Ammon's horn (tissue), 1 donor: Measurements from ENCODE around the gene AOPEP.

ENCODE experiments used
- DNase-seq: peaks from one replicate; pipeline ENCODE4 v3.0.0-alpha.2; 2016; ENCODE audit warnings: low spot score

AOPEP gene

GRCh38 chr9:95083086-95083768 lies 356.7 kb downstream of the AOPEP start:
- no peak for DNase-seq

- no peak for DNase-seq
These were observed 357.9 kb downstream of the AOPEP start for GRCh38 chr9:95084254-95084934.

DNA sequence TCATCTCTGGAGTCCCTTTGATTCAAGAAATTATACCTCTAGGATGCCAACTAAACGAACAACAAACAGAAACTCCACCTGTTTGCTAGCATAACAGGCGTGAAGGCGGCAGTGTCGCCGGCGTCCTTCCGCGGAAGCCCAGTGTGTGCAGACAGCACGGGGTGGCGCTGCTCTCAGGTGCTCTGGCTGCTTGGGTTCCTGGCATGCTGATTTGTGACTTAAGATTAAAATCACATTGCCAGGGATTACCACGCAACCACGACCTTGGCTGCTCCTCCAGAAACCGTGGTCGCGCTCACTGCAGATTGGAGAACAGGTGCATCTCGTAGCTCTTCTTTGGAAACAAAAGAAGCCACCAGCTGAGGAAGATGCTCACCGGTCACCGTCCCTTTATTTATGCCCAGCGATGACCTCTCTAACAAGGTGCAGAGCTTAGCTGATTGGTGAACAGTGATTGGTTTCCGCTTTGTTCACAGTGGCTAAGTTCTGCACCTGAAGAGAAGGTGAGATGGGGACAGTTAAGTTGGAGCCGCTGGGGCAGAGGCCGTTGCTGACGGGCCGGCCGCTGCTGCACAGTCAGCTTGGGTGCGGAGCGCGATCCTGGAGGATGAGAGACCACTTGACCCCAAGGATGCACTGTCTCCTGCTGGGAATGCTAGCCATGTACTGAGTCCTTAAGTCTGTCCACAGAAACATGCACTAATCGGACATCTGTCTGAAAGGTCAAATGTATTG lies 358.7 kb downstream of the AOPEP start:
- no peak for DNase-seq

- no peak for DNase-seq
These were observed 359.5 kb downstream of the AOPEP start for GRCh38 chr9:95085861-95086563.

DNA sequence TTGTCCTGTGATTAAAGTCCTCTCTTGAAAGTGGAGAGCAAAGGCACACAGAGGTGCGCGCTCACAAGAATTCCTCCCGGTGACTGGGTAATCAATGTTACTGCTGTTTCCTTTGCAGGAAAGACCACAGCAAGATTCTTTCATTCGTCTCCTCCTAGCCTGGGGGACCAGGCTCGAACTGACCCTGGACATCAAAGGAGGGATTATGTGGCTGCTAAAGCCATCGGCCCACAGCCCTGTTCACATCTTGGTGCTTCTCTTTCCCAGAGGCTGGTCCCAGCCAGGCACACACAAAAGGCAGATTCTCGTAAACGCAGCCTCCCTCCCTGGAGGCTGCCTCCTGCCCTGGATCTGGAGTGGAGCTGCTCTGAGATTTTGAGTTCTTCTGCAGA lies 360.1 kb downstream of the AOPEP start:
- DNase-seq, result no peak

DNA sequence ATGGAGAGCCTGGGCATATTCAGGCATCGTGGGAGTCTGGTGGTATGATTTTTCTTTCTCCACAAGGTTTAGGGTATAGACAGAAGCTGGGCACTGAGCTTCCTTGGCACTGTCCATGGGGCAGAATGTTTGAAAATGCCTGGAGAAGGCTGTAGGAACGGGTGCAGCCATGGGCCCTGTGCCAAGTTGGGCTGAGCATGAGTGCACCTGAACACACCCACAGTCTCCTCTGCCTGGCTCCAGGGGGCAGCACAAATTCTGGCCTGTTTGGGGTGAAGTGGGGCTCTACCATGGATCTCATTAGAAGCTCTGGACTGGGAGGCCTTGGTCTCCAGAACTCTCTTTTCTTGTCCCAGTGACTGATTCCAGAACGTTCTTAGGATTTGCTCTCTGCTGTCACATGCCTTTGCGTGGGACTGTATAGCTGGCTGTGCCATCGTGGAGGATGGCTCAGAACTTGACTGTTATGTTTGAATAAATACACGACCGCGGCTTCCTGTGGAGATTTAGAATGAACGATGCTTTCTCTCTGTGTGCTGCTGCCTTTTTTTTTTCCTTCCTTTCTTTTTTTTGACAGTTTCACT lies 361.3 kb downstream of the AOPEP start:
- DNase-seq, result no peak

DNA sequence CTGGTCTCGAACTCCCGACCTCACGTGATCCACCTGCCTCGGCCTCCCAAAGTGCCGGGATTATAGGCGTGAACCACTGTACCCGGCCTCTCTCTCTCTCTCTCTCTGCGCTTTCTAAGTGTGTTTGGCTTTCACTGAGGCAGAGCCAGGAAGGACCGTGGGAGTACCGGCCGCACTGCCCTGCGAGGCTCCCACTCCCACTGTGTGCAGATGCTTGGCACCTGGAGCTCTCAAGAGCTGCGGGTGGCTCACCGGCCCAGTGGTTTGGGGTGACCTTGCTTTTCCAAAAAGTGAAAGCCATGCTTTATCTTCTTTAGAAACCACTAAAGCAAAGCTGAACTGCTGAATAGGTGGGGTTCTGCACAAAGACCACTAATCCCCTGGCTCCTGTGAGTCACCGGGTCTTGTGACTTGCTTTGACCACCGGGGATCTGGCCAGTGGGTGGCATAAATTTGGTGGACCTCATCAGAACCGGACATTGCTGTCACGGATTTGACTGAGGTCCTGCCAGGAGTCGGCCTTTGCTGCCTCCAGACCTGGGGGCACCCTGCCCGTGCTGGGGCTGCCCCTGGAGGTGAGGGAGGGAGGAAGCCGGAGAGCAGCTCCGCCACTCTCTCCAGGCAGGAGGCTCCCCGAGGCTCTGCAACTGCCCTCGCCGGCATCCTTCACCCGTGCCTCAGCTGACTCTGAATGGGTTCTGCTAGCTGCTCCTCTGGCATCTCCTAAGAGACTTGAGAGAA lies 362.1 kb downstream of the AOPEP start:
- DNase-seq, result no peak

GRCh38 chr9:95089257-95090022 lies 362.9 kb downstream of the AOPEP start:
- no peak for DNase-seq

GRCh38 chr9:95090023-95090791 lies 363.7 kb downstream of the AOPEP start:
- DNase-seq, result no peak

DNA sequence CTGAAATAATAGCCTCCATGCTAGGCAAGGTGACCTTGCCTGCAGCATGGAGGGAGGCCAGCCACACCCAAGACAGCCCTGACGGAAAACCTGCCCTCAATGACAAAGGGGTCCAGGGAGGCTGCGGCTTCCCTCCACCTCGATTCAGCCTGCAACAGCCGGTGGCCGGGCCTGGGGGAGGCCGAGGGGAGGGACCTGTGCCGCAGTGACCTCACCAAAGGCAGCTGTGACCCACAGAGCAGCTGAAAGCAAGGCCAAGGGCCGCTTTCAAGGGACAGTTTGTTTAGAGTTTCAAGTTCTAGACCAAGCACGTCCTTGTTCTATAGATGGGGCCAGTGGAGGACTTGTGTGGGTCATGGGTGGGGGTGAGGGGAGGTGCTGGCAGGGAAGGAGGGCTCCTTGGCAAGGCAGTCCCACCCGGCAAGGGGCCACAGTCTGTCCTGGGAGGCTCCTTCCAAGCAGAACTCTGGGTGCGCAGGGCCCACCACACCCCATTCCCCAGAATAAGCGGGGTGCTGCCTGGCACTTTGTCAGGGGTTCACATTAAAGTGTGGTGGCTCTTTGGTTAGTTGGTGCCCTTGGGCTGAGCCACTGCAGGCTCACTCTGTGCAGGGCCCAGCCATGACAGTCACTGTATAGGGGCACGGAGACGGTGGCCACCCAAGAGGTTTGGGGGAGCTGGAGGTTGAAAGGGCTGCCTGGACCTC lies 364.5 kb downstream of the AOPEP start:
- no peak for DNase-seq

DNA sequence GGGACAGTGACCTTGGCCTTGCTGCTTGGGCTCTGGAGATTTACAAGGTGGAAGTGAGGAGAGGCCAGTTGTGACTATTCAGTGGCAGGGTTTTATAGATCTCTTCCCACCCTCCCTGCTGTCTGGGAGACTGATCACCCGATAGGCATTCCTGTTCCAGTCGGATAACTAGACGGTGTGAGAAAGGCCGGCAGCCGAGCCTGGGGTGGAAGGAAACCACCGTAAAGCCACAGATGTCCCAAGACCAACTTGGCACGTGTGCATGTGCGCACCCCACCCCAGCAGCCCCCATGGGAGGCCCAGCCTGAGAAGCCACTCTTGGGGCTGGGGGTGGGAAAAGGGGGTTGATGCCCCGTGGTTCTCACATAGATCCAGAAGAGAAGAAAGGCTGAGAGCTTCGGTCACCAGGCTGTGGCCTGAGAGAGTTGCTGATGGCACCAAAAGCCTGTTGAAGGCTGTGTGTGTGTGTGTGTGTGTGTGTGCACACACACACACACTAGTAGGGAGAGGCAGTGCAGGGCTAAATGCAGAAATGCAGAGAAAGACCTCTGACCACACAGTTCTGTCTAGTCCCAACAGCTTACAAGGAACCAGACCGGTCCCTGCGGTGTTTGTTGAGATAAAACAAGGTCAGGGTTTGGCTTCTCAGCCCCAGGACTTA lies 365.2 kb downstream of the AOPEP start:
- no peak for DNase-seq

GRCh38 chr9:95092262-95093072 lies 366.0 kb downstream of the AOPEP start:
- DNase-seq, result no peak

DNA sequence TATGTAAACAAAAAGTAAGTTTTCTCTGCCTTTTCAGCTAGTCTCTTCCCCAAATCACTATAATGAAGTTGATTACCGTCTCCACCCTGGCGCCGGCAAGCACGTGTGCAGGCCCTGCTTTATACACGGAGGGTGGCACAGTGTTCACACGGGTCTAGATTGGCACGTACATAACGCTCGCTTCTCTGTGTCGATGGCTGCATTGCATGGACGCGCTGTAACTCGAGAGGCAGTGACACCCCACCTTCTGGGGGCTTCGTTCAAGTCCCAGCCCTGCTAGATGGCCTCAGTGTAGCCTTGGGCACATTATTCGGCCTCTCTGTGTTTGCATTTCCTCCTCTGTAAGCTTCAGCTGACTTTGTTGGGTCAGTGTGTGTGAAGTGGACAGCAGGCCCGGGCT lies 367.1 kb downstream of the AOPEP start:
- no peak for DNase-seq

- DNase-seq, result no peak
These were observed 367.5 kb downstream of the AOPEP start for GRCh38 chr9:95094002-95094401.

DNA sequence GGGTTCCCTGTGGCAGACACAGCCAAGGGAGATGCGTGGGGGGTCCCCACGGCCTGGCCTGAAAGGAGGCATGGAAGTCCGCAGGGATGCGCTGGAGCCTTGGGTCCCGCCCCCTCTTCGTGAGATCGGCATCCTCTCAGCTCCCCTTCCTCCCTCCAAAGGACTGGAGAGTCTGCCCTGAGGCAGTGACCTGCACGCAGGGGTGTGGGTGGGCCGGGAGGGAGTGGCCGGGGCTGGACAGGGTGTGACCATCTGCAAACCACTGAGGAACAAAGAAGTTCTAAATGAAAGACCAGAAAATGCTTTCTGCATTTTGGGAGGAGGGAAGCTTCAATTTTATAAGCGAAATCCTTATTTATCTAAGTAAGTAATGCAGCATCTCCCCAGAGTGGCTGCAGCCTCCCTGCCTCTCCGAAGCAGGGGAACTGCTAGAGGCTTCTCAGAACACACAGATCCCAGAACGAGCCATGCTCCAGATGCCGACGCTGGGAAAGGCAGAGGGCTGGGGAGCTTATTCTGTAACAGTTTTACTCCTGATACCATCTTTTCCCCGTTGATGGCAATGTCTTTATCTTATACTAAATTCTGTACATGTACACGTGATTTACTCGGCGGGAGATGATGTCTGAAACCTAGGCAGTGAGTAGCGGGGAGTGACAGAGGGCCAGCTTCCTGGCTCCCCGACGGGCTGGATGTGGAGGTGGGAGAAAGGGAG lies 369.3 kb downstream of the AOPEP start:
- DNase-seq, result no peak

DNA sequence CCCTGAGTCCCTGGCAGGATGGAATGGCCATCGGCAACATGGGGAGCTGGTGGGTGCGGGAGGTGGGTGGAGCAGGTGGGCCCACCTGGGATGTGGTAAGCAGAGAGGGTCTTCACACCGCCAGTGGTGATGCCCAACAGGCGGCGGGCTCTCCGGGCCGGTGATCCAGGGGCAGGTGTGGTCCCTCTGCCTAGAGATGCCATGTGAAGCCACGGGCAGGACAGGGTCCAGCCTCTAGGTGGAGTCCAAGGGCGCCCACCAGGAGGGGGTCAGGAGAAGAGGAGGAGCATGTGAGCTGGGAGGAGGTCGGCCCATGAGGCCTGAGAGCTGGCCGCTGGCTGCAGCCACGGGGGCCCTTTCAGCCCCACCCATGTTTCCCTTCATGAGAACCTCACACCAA lies 369.9 kb downstream of the AOPEP start:
- DNase-seq, result no peak

GRCh38 chr9:95096807-95097206 lies 370.3 kb downstream of the AOPEP start:
- DNase-seq, result no peak
